ENCODE data around the gene CAMK1D. TPM values are rescaled to one million over a fixed set of nuclear protein-coding genes. Genes with fewer than 3 reads are reported as not detected.

The CAMK1D gene
- total RNA-seq, 1 donor from 2014 or later: 1.8 TPM

- TF ChIP-seq CTCF (IDR thresholded peaks at IDR 0.05; ENCODE audit: insufficient read depth, low read length, severe bottlenecking): no peak
- no peaks in the 10 kb centered on the region for H3K36me3 ChIP-seq (ENCODE audit: control insufficient read depth, insufficient read depth, low read length)
- no peak overlapping the region for H3K4me3 ChIP-seq (ENCODE audit: low read depth, low read length)
- DNase-seq (ENCODE audit: low read depth): no peak
- no peak for FAIRE-seq
- no peaks in the 10 kb centered on the region for H3K27me3 ChIP-seq (ENCODE audit: control insufficient read depth, insufficient read depth, low read length)
Measured at GRCh38 chr10:12650538-12651298, 301.4 kb downstream of the CAMK1D start.

DNA sequence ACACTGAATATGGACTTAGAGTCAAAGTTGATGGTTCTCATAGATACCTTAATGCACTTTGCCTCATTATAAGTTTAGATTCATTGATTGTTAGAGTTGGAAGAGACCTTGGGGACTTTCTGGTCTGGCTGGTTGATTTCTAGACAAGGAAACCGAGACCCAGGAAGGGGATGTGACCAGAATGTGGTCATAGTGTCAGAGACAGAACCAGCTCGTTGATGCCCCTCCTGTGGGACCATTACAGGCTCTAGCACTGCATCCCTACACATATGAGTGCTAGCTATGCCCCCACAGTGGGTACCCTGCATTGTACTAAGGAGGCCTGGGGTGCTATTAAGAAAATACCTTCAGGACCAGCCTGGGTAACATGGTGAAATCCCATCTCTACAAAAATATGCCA, 306.6 kb downstream of the CAMK1D start:
- no peaks in the 10 kb centered on the region for H3K27me3 ChIP-seq (ENCODE audit: control insufficient read depth, insufficient read depth, low read length)
- TF ChIP-seq CTCF (IDR thresholded peaks at IDR 0.05; ENCODE audit: insufficient read depth, low read length, severe bottlenecking): no peak
- FAIRE-seq (no peak), DNase-seq (ENCODE audit: low read depth) (no peak)
- no peak overlapping the region for H3K4me3 ChIP-seq (ENCODE audit: low read depth, low read length)
- no peaks in the 10 kb centered on the region for H3K36me3 ChIP-seq (ENCODE audit: control insufficient read depth, insufficient read depth, low read length)

DNA sequence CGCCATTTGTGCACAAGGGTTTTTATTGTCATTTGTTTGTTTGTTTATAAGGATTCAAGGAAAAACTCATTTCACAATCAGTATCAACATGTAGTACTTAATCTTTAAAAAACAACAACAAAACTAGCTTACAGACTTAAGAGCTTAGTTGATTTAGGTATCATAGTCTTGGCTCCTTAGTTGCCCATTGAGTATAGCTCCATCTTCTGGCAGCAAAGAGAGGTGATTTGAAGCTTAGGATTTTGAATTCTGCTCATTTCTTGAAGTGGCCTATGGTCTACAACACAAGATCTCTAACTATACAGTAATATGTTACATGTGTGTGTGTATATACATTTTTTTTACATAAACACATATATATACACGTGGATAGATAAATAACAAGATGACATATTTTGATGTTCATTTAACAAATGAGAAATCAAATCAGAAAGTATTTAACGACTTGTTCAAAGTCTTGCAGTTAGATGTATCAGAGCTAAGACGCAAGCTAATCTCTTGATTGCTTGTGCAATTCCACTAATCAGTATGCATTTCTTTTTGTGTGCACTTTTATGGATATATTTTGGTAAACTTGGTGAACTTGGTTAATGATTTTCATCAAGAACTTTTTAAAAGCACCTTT, 307.3 kb downstream of the CAMK1D start:
- FAIRE-seq (no peak), DNase-seq (ENCODE audit: low read depth) (peak; percentile 80)
- no peaks in the 10 kb centered on the region for H3K36me3 ChIP-seq (ENCODE audit: control insufficient read depth, insufficient read depth, low read length)
- H3K27me3 ChIP-seq (ENCODE audit: control insufficient read depth, insufficient read depth, low read length): no peaks in the 10 kb centered on the region
- peak; percentile 72 for TF ChIP-seq CTCF (IDR thresholded peaks at IDR 0.05; ENCODE audit: insufficient read depth, low read length, severe bottlenecking)
- no peak overlapping the region for H3K4me3 ChIP-seq (ENCODE audit: low read depth, low read length)

DNA sequence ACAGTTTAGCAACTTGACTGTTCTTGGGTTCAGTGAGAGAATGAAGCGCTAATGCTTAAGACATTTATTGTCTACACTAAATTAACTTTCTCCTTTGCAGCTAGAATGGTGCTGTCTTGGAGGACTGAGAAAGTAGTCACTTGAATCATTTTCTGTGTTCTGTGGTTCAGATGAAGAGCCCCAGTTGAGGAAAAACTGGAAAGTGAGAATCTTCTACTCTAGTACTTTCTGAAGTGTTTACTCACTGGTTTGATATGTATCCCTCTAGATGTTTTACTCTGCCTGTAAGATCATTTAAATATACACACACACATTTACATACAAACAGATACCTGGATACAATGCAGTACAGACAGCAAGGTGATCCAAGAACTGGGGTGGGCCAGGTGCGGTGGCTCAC, 308.1 kb downstream of the CAMK1D start:
- Histone ChIP-seq H3K27me3 (ENCODE audit: control insufficient read depth, insufficient read depth, low read length) (no peaks in the 10 kb centered on the region), H3K36me3 (ENCODE audit: control insufficient read depth, insufficient read depth, low read length) (no peaks in the 10 kb centered on the region), H3K4me3 (ENCODE audit: low read depth, low read length) (no peak overlapping the region)
- DNase-seq (ENCODE audit: low read depth): no peak
- no peak for TF ChIP-seq CTCF (IDR thresholded peaks at IDR 0.05; ENCODE audit: insufficient read depth, low read length, severe bottlenecking)
- no peak for FAIRE-seq

- no peak for TF ChIP-seq CTCF (IDR thresholded peaks at IDR 0.05; ENCODE audit: insufficient read depth, low read length, severe bottlenecking)
- Histone ChIP-seq H3K27me3 (ENCODE audit: control insufficient read depth, insufficient read depth, low read length) (no peaks in the 10 kb centered on the region), H3K36me3 (ENCODE audit: control insufficient read depth, insufficient read depth, low read length) (no peaks in the 10 kb centered on the region), H3K4me3 (ENCODE audit: low read depth, low read length) (no peak overlapping the region)
- DNase-seq (ENCODE audit: low read depth) (no peak), FAIRE-seq (no peak)
Measured at GRCh38 chr10:12658526-12658925, 309.2 kb downstream of the CAMK1D start.

Measured in bronchial epithelial cell (primary cell).